SIG-M5 (cell line): Measurements from ENCODE around the gene GYPA.
"Not testable (repeated sequence)": the region's sequence is repeated elsewhere in the genome, so short reads cannot be mapped to it uniquely, and the experiment has no call there.

Experiments used
- DNase-seq: peaks from one replicate; lab custom pipeline; 2025; lab: John Stamatoyannopoulos, UW

The GYPA gene

DNA sequence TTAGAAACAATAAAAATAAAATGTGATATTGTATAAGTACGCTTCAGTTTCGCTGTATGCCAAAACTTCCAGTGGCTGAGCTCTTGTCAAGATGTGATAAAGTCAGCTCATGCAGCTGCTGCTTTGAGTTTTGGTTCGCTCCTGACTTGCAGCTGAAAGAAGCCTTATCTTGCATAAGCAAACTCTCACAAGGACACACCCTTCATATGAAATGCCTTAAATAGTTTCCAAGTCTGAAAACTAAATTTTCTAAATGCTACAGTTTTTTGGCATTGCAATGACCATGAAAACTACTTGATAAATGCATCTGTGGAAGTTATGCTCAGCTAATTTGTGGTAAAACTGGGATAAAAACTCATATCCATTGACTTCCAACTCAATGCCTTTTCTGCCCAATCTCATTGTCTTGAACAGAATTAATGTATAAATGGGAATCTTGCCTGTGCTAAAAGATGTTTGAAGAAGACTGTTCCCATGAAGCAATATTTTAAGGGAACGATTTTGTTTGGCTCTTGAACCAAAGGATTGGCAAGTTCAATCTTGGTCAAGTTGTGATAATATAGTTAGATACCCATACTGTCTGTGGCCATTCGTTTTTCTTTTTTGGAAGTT lies 11.7 kb downstream of the GYPA start:
- not testable (repeated sequence) for DNase-seq

DNA sequence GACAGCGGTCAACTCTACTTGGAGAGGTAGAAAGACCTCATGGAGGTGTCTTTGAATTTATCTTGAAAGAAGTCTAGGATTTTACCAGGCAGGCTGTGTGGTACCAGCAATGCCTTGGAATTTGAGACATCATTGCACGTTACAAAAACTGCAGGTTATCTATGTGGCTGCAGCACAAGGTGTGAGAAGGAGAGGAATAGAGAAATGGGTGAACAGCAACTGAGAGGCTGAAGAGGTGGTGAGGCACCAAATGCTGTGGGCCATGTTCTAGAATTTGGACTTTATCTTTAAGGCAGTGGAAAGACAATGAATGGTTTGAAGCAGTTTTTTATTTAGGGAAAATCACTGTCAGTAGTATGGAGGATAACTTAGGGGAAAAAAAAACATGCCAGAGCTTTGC lies 15.4 kb downstream of the GYPA start:
- DNase-seq = not testable (repeated sequence)

GRCh38 chr4:144123982-144124635 lies 16.4 kb downstream of the GYPA start:
- DNase-seq = not testable (repeated sequence)

DNA sequence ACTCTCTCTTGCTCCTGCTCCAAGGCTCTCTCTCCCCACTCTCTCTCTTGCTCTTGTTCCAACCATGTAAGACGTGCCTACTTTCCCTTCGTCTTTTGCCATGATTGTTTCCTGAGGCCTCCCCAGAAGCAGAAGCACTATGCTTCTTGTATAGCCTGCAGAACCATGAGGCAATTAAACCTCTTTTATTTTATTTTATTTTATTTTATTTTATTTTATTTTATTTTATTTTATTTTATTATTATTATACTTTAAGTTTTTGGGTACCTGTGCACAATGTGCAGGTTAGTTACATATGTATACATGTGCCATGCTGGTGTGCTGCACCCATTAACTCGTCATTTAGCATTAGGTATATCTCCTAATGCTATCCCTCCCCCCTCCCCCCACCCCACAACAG lies 17.2 kb downstream of the GYPA start:
- DNase-seq = not testable (repeated sequence)

DNA sequence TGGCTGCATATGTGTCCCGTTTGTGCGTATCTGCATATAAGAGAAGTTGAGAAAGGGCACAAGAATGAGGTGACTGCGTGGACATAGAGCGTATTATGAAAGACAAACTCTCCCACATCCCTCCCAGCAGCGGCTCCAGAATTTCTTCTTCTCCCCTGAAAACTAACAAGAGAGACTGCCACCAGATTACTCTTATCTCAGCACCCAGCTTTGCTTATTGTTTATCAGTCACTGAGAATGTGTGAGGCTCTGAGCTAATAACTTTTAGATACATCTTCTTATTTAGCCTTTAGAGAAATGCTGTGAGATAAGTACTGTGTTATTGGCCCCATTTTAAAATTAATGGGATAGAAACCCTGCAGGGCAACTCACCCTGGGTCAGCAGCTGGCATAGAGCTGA lies 20.8 kb downstream of the GYPA start:
- DNase-seq = not testable (repeated sequence)

DNA sequence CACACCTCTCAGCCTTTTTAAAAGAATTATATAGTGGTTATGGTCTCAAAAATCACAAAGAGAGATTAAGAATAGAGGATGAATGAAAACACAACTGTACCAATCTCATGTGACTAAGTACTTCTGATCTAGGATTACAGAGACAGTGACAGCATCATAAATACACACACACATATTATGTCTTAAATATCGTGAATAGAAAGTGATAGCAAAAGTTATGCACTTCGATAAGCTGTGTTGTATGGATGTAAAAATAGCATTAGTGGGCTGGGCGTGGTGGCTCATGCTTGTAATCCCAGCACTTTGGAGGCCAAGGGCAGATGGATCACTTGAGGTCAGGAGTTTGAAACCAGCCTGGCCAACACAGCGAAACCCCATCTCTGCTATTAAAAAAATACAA lies 25.0 kb downstream of the GYPA start:
- no peak for DNase-seq

- no peak for DNase-seq
These were observed 27.0 kb downstream of the GYPA start for GRCh38 chr4:144113546-144113945.

DNA sequence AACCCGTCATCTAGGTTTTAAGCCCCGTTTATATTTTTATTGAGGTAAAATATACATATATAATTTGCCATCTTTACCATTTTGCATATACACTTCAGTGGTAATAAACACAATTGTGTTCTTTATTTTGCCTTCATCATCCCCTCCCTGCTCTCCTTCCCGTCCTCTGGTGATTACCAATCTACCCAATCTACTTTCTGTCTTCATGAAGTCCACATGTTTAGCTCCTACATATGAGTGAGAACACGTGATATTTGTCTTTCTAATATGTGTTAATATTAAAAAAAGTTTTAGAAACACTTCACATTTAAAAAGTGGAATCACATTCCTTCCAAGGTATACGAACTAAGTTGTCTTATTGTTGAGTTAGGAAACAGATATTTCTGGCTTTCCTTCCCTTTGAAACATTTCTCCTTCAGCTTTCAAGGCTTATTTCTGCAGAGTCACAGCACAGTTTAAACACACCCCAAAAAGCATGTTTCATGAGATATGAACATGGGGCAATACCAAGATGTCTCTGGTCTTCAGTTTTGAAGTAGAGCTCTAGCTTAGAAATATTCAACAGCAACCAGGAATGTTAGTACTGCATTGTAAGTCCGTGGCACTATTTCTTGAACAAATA lies 35.9 kb downstream of the GYPA start:
- DNase-seq = no peak

- not testable (repeated sequence) for DNase-seq
These were observed 42.7 kb downstream of the GYPA start for GRCh38 chr4:144097776-144098175.

GRCh38 chr4:144093995-144094394 lies 46.5 kb downstream of the GYPA start:
- not testable (repeated sequence) for DNase-seq

DNA sequence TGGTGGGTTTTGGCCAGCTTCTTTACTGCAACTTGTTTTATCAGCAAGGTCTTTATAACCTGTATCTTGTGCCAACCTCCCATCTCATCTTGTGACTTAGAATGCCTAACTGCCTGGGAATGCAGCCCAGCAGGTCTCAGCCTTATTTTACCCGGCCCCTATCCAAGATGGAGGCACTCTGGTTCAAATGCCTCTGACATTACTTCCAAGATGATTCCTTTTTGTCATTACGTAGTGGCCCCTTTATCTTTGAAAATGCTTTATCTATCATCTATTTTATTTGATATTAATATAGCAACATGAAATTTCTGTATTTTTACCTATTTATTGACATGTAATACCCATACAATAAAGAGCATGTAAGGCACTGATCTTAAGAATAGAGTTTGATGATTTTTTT lies 49.3 kb downstream of the GYPA start:
- not testable (repeated sequence) for DNase-seq

GRCh38 chr4:144090744-144091143 lies 49.8 kb downstream of the GYPA start:
- no peak for DNase-seq

- DNase-seq = not testable (repeated sequence)
These were observed 58.5 kb downstream of the GYPA start for GRCh38 chr4:144082053-144082452.

GRCh38 chr4:144080135-144080534 lies 60.4 kb downstream of the GYPA start:
- DNase-seq = not testable (repeated sequence)

DNA sequence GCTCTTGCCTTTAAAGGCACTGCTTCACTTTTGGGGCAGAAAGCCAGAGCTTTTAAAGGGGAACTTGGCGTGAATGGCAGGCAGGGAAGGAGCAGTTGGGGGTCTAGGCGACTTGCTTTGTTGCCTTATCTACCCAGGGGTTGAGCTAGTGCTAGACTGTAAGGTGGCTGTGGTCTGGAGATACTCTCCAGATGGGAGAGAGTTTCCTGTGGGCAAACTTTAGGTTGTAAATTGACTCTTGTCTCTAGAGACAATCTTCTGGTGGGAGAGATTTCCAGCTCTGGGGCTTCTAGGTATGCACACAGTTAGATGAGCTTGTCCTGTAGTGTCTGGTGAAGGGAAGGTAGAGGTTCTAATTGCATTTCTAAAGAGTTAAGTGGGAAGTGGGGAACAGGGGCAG lies 61.8 kb downstream of the GYPA start:
- not testable (repeated sequence) for DNase-seq

GRCh38 chr4:144061556-144061955 lies 79.0 kb downstream of the GYPA start:
- not testable (repeated sequence) for DNase-seq

DNA sequence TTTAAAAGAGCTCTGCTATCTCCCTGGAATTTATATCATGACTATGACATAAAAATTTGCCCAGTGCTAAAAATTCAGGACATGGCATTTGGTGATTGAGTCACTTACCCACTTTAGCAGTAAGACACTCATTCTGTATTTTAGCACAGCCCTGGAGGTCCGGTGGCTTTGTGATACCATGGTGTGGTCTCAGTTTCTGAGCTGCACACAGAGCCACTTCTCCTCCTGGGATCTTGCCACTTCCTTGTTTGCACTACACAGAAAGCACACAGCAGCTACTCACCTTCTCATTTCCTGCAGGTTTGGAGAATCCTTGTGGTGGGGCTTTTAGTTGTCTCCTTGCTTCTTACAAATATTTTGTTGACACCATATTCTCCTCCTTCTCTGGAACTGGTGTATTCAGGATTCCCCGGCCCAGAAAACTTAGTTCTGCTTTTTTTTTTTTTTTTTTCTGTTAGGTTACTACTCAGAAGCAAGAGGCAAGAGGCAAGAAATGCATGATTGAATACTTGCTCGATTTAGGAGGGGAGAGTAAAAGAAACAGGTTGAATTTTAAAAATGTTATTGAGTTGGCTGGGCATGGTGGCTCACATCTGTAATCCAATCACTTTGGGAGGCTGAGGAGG lies 80.2 kb downstream of the GYPA start:
- not testable (repeated sequence) for DNase-seq
